ENCODE data around the gene RCOR1. TPM values are rescaled to one million over a fixed set of nuclear protein-coding genes. Genes with fewer than 3 reads are reported as not detected.

RCOR1 gene
- total RNA-seq, 2 experiments from 2014 or later, result 16.1 to 16.2 TPM

GRCh38 chr14:102754370-102755262 is 162.2 kb downstream of the RCOR1 start:
- ATAC-seq (no peak), DNase-seq (no peak)
- Mint-ChIP-seq H3K36me3 (ENCODE audit: low read depth) (no peaks in the 10 kb centered on the region), H3K9me3 (no peaks in the 10 kb centered on the region), H3K4me1 (ENCODE audit: low read depth) (no peaks in the 10 kb centered on the region), H3K27ac (no peak overlapping the region), H3K27me3 (no peaks in the 10 kb centered on the region), H3K4me3 (no peak overlapping the region)
- ChIA-PET POLR2A (no interaction called here), CTCF (no interaction called here)
- no peak for TF ChIP-seq CTCF (IDR thresholded peaks at IDR 0.05)
- intact Hi-C loops (cut with micrococcal nuclease), result no loop called here

GRCh38 chr14:102757646-102758045 is 165.2 kb downstream of the RCOR1 start:
- Mint-ChIP-seq H3K4me3 (no peak overlapping the region), H3K36me3 (ENCODE audit: low read depth) (no peaks in the 10 kb centered on the region), H3K9me3 (no peaks in the 10 kb centered on the region), H3K27ac (no peak overlapping the region), H3K27me3 (peaks cover 2% of the 10 kb centered on the region), H3K4me1 (ENCODE audit: low read depth) (no peaks in the 10 kb centered on the region)
- DNase-seq (no peak), ATAC-seq (no peak)
- no peak for TF ChIP-seq CTCF (IDR thresholded peaks at IDR 0.05)
- intact Hi-C loops (cut with micrococcal nuclease), result no loop called here
- CTCF ChIA-PET, result no interaction called here
- POLR2A ChIA-PET, result no interaction called here

GRCh38 chr14:102758087-102758486 is 165.6 kb downstream of the RCOR1 start:
- no peak for ATAC-seq
- intact Hi-C loops (cut with micrococcal nuclease), result no loop called here
- H3K9me3 Mint-ChIP-seq, result no peaks in the 10 kb centered on the region
- H3K27me3 Mint-ChIP-seq, result peaks cover 2% of the 10 kb centered on the region
- no peak overlapping the region for H3K27ac Mint-ChIP-seq
- no peaks in the 10 kb centered on the region for H3K4me1 Mint-ChIP-seq (ENCODE audit: low read depth)
- DNase-seq, result no peak
- TF ChIP-seq CTCF (IDR thresholded peaks at IDR 0.05), result no peak
- H3K36me3 Mint-ChIP-seq (ENCODE audit: low read depth), result no peaks in the 10 kb centered on the region
- CTCF ChIA-PET, result no interaction called here
- POLR2A ChIA-PET, result no interaction called here
- no peak overlapping the region for H3K4me3 Mint-ChIP-seq

- DNase-seq (no peak), ATAC-seq (no peak)
- Mint-ChIP-seq H3K36me3 (ENCODE audit: low read depth) (no peaks in the 10 kb centered on the region), H3K27me3 (peaks cover 2% of the 10 kb centered on the region), H3K9me3 (no peaks in the 10 kb centered on the region), H3K4me1 (ENCODE audit: low read depth) (no peaks in the 10 kb centered on the region), H3K27ac (no peak overlapping the region), H3K4me3 (no peak overlapping the region)
- TF ChIP-seq CTCF (IDR thresholded peaks at IDR 0.05), result no peak
- ChIA-PET CTCF (interaction anchor here (0.9 to 1.7 kb wide), 4 partner anchors 15 to 166 kb away, joined by 3 to 7 read pairs (median 4); no protein-coding TSS in a partner anchor), POLR2A (no interaction called here)
- intact Hi-C loops (cut with micrococcal nuclease), result no loop called here
Measured at GRCh38 chr14:102759456-102760187, 167.2 kb downstream of the RCOR1 start.
